ENCODE data around the gene PXDC1. TPM values are rescaled to one million over a fixed set of nuclear protein-coding genes. Genes with fewer than 3 reads are reported as not detected.
"Not testable (repeated sequence)": the region's sequence is repeated elsewhere in the genome, so short reads cannot be mapped to it uniquely, and the experiment has no call there.

Gene PXDC1
- polyA plus RNA-seq, 1 donor = 18.5 TPM

- DNase-seq = no peak
Observed at GRCh38 chr6:3712827-3713665, 38.5 kb downstream of the PXDC1 start.

GRCh38 chr6:3711776-3712175 lies 39.7 kb downstream of the PXDC1 start:
- no peak for DNase-seq

GRCh38 chr6:3710403-3710802 lies 41.1 kb downstream of the PXDC1 start:
- no peak for DNase-seq

GRCh38 chr6:3708540-3708939 lies 43.0 kb downstream of the PXDC1 start:
- DNase-seq = no peak

GRCh38 chr6:3707751-3708412 lies 43.6 kb downstream of the PXDC1 start:
- DNase-seq = no peak

- DNase-seq = no peak
Observed at GRCh38 chr6:3707024-3707423, 44.5 kb downstream of the PXDC1 start.

- DNase-seq = no peak
Observed at GRCh38 chr6:3706547-3706946, 45.0 kb downstream of the PXDC1 start.

- no peak for DNase-seq
Observed at GRCh38 chr6:3701631-3702030, 49.9 kb downstream of the PXDC1 start.

GRCh38 chr6:3699231-3699630 lies 52.3 kb downstream of the PXDC1 start:
- no peak for DNase-seq

- DNase-seq = no peak
Observed at GRCh38 chr6:3698021-3698420, 53.5 kb downstream of the PXDC1 start.

GRCh38 chr6:3697609-3698008 lies 53.9 kb downstream of the PXDC1 start:
- no peak for DNase-seq

- DNase-seq = no peak
Observed at GRCh38 chr6:3696525-3697088, 54.9 kb downstream of the PXDC1 start.

- no peak for DNase-seq
Observed at GRCh38 chr6:3695065-3695817, 56.3 kb downstream of the PXDC1 start.

GRCh38 chr6:3693831-3694230 lies 57.7 kb downstream of the PXDC1 start:
- no peak for DNase-seq

GRCh38 chr6:3690506-3690905 lies 61.0 kb downstream of the PXDC1 start:
- no peak for DNase-seq

- DNase-seq = peak; percentile 45
Observed at GRCh38 chr6:3687847-3688246, 63.7 kb downstream of the PXDC1 start.

- no peak for DNase-seq
Observed at GRCh38 chr6:3683331-3683730, 68.2 kb downstream of the PXDC1 start.

GRCh38 chr6:3678946-3679345 lies 72.6 kb downstream of the PXDC1 start:
- DNase-seq = no peak

GRCh38 chr6:3677751-3678150 lies 73.8 kb downstream of the PXDC1 start:
- DNase-seq = not testable (repeated sequence)

- DNase-seq = not testable (repeated sequence)
Observed at GRCh38 chr6:3677351-3677750, 74.2 kb downstream of the PXDC1 start.

Measured in left kidney (tissue), 2 donors.